ENCODE measurements around the gene DARS1.

DARS1 gene

GRCh38 chr2:135987441-135987840, 2.0 kb upstream of the DARS1 start:
- peaks cover 0 to 2% of the 10 kb centered on the region in 2 experiments for H3K4me1 ChIP-seq (ENCODE audit: control insufficient read depth in 1 of 2, insufficient read depth in 2 of 2, low read length in 2 of 2)
- no peak overlapping the region for H2AK5ac ChIP-seq (ENCODE audit: low read length)
- H3K18ac ChIP-seq (ENCODE audit: low read length), result no peak overlapping the region
- H3K14ac ChIP-seq (ENCODE audit: low read length), result no peak overlapping the region
- peaks cover 8% of the 10 kb centered on the region for H3K79me2 ChIP-seq (ENCODE audit: control insufficient read depth, insufficient read depth, low read length, poor library complexity)
- no peak overlapping the region for H2BK120ac ChIP-seq (ENCODE audit: insufficient read depth, low read length, poor library complexity)
- WGBS (ENCODE audit: extremely low coverage, insufficient coverage, insufficient read length), result no CpG with 5 or more reads among the region's 2 CpGs
- H2AFZ ChIP-seq (ENCODE audit: insufficient read depth, low read length, poor library complexity), result no peak overlapping the region
- H3K27me3 ChIP-seq (ENCODE audit: insufficient read depth, low read length), result no peaks in the 10 kb centered on the region
- H3K27ac ChIP-seq (ENCODE audit: low read depth, low read length), result no peak overlapping the region
- no peak for DNase-seq
- H3K9ac ChIP-seq (ENCODE audit: low read length), result no peak overlapping the region
- no peak overlapping the region for H3K23ac ChIP-seq (ENCODE audit: low read length)
- H3K4me2 ChIP-seq (ENCODE audit: low read length), result no peak overlapping the region
- no peak overlapping the region for H2BK5ac ChIP-seq (ENCODE audit: low read depth, low read length, poor library complexity)
- no peak overlapping the region for H3K4me3 ChIP-seq (ENCODE audit: low read depth, low read length)
- H4K12ac ChIP-seq (ENCODE audit: low read depth, low read length), result no peak overlapping the region
- H2BK12ac ChIP-seq (ENCODE audit: low read length), result no peak overlapping the region
- no peaks in the 10 kb centered on the region for H3K36me3 ChIP-seq (ENCODE audit: control insufficient read depth in 1 of 2, insufficient read depth in 2 of 2, low read length in 2 of 2)
- no peak overlapping the region for H4K91ac ChIP-seq (ENCODE audit: low read depth, low read length)
- H3K4ac ChIP-seq (ENCODE audit: low read depth, low read length), result no peak overlapping the region
- no peak overlapping the region for H4K8ac ChIP-seq (ENCODE audit: low read depth, low read length)
- peaks cover 1% of the 10 kb centered on the region for H3K9me3 ChIP-seq (ENCODE audit: insufficient read depth, low read depth, low read length)
- peaks cover 11% of the 10 kb centered on the region for H3K79me1 ChIP-seq (ENCODE audit: low read length)

GRCh38 chr2:135986507-135986906, 1.1 kb upstream of the DARS1 start:
- Histone ChIP-seq H2AFZ (ENCODE audit: insufficient read depth, low read length, poor library complexity) (no peak overlapping the region), H3K9me3 (ENCODE audit: insufficient read depth, low read depth, low read length) (peaks cover 1% of the 10 kb centered on the region), H2BK120ac (ENCODE audit: insufficient read depth, low read length, poor library complexity) (no peak overlapping the region), H4K12ac (ENCODE audit: low read depth, low read length) (no peak overlapping the region), H3K4me3 (ENCODE audit: low read depth, low read length) (no peak overlapping the region), H3K9ac (ENCODE audit: low read length) (no peak overlapping the region), H3K23ac (ENCODE audit: low read length) (no peak overlapping the region), H3K79me2 (ENCODE audit: control insufficient read depth, insufficient read depth, low read length, poor library complexity) (peaks cover 8% of the 10 kb centered on the region), H2AK5ac (ENCODE audit: low read length) (no peak overlapping the region), H3K4ac (ENCODE audit: low read depth, low read length) (no peak overlapping the region), H4K8ac (ENCODE audit: low read depth, low read length) (no peak overlapping the region), H3K36me3 (ENCODE audit: control insufficient read depth in 1 of 2, insufficient read depth in 2 of 2, low read length in 2 of 2) (peaks cover 0 to 2% of the 10 kb centered on the region in 2 experiments), H4K91ac (ENCODE audit: low read depth, low read length) (no peak overlapping the region), H3K4me2 (ENCODE audit: low read length) (no peak overlapping the region), H2BK12ac (ENCODE audit: low read length) (no peak overlapping the region), H3K14ac (ENCODE audit: low read length) (no peak overlapping the region), H3K18ac (ENCODE audit: low read length) (no peak overlapping the region), H3K27ac (ENCODE audit: low read depth, low read length) (no peak overlapping the region), H3K4me1 (ENCODE audit: control insufficient read depth in 1 of 2, insufficient read depth in 2 of 2, low read length in 2 of 2) (peaks cover 0 to 2% of the 10 kb centered on the region in 2 experiments), H2BK5ac (ENCODE audit: low read depth, low read length, poor library complexity) (no peak overlapping the region), H3K27me3 (ENCODE audit: insufficient read depth, low read length) (no peaks in the 10 kb centered on the region), H3K79me1 (ENCODE audit: low read length) (peaks cover 11% of the 10 kb centered on the region)
- WGBS (ENCODE audit: extremely low coverage, insufficient coverage, insufficient read length), result no CpG with 5 or more reads among the region's 5 CpGs
- DNase-seq, result no peak

GRCh38 chr2:135985826-135986393, 484 bp upstream of the DARS1 start:
- WGBS (ENCODE audit: extremely low coverage, insufficient coverage, insufficient read length), result no CpG with 5 or more reads among the region's 19 CpGs
- no peaks in the 10 kb centered on the region for H3K27me3 ChIP-seq (ENCODE audit: insufficient read depth, low read length)
- peak overlapping the region; percentile 15 for H3K14ac ChIP-seq (ENCODE audit: low read length)
- peak overlapping the region; percentile 41 for H3K9ac ChIP-seq (ENCODE audit: low read length)
- no peak for DNase-seq
- H3K9me3 ChIP-seq (ENCODE audit: insufficient read depth, low read depth, low read length), result peaks cover 1% of the 10 kb centered on the region
- peak overlapping the region; percentile 22 for H3K4ac ChIP-seq (ENCODE audit: low read depth, low read length)
- H4K8ac ChIP-seq (ENCODE audit: low read depth, low read length), result peak overlapping the region; percentile 88
- H3K23ac ChIP-seq (ENCODE audit: low read length), result no peak overlapping the region
- H3K4me3 ChIP-seq (ENCODE audit: low read depth, low read length), result peak overlapping the region; percentile 61
- peak overlapping the region; percentile 87 for H2AFZ ChIP-seq (ENCODE audit: insufficient read depth, low read length, poor library complexity)
- H3K18ac ChIP-seq (ENCODE audit: low read length), result peak overlapping the region; percentile 19
- H3K4me2 ChIP-seq (ENCODE audit: low read length), result peak overlapping the region; percentile 72
- peak overlapping the region; percentile 87 for H4K12ac ChIP-seq (ENCODE audit: low read depth, low read length)
- peaks cover 0 to 2% of the 10 kb centered on the region in 2 experiments for H3K36me3 ChIP-seq (ENCODE audit: control insufficient read depth in 1 of 2, insufficient read depth in 2 of 2, low read length in 2 of 2)
- H3K27ac ChIP-seq (ENCODE audit: low read depth, low read length), result no peak overlapping the region
- H3K79me2 ChIP-seq (ENCODE audit: control insufficient read depth, insufficient read depth, low read length, poor library complexity), result peaks cover 8% of the 10 kb centered on the region
- peaks cover 0 to 2% of the 10 kb centered on the region in 2 experiments for H3K4me1 ChIP-seq (ENCODE audit: control insufficient read depth in 1 of 2, insufficient read depth in 2 of 2, low read length in 2 of 2)
- H2BK120ac ChIP-seq (ENCODE audit: insufficient read depth, low read length, poor library complexity), result peak overlapping the region; percentile 48
- H2BK12ac ChIP-seq (ENCODE audit: low read length), result no peak overlapping the region
- no peak overlapping the region for H2AK5ac ChIP-seq (ENCODE audit: low read length)
- H4K91ac ChIP-seq (ENCODE audit: low read depth, low read length), result peak overlapping the region; percentile 75
- H3K79me1 ChIP-seq (ENCODE audit: low read length), result peaks cover 11% of the 10 kb centered on the region
- H2BK5ac ChIP-seq (ENCODE audit: low read depth, low read length, poor library complexity), result peak overlapping the region; percentile 2

GRCh38 chr2:135984199-135985017, 1.0 kb downstream of the DARS1 start:
- Histone ChIP-seq H2AK5ac (ENCODE audit: low read length) (no peak overlapping the region), H3K27ac (ENCODE audit: low read depth, low read length) (no peak overlapping the region), H3K23ac (ENCODE audit: low read length) (no peak overlapping the region), H3K4ac (ENCODE audit: low read depth, low read length) (no peak overlapping the region), H2AFZ (ENCODE audit: insufficient read depth, low read length, poor library complexity) (no peak overlapping the region), H3K14ac (ENCODE audit: low read length) (no peak overlapping the region), H2BK12ac (ENCODE audit: low read length) (no peak overlapping the region), H4K12ac (ENCODE audit: low read depth, low read length) (no peak overlapping the region), H4K8ac (ENCODE audit: low read depth, low read length) (no peak overlapping the region), H3K4me1 (ENCODE audit: control insufficient read depth in 1 of 2, insufficient read depth in 2 of 2, low read length in 2 of 2) (peaks cover 0 to 2% of the 10 kb centered on the region in 2 experiments), H3K4me2 (ENCODE audit: low read length) (peak overlapping the region; percentile 72), H3K9me3 (ENCODE audit: insufficient read depth, low read depth, low read length) (peaks cover 1% of the 10 kb centered on the region), H3K27me3 (ENCODE audit: insufficient read depth, low read length) (no peaks in the 10 kb centered on the region), H4K91ac (ENCODE audit: low read depth, low read length) (no peak overlapping the region), H2BK5ac (ENCODE audit: low read depth, low read length, poor library complexity) (no peak overlapping the region), H3K79me1 (ENCODE audit: low read length) (peaks cover 11% of the 10 kb centered on the region), H3K4me3 (ENCODE audit: low read depth, low read length) (peak overlapping the region; percentile 88), H3K36me3 (ENCODE audit: control insufficient read depth in 1 of 2, insufficient read depth in 2 of 2, low read length in 2 of 2) (peaks cover 3 to 7% of the 10 kb centered on the region in 2 experiments), H3K9ac (ENCODE audit: low read length) (peak overlapping the region; percentile 70), H3K79me2 (ENCODE audit: control insufficient read depth, insufficient read depth, low read length, poor library complexity) (peaks cover 8% of the 10 kb centered on the region), H3K18ac (ENCODE audit: low read length) (no peak overlapping the region), H2BK120ac (ENCODE audit: insufficient read depth, low read length, poor library complexity) (no peak overlapping the region)
- WGBS (ENCODE audit: extremely low coverage, insufficient coverage, insufficient read length), result no CpG with 5 or more reads among the region's 6 CpGs
- DNase-seq, result no peak
